GM12878 (cell line): Measurements from ENCODE around the gene PBLD.

Source experiments
- EZH2 ChIP-seq: IDR thresholded peaks from 2 replicates; pipeline ENCODE4 v1.6.1; 2012; ENCODE audit warnings: low read depth, mild to moderate bottlenecking, control low read depth, inconsistent platforms, low read length, borderline replicate concordance; ENCODE audit not compliant: control insufficient read depth
- RAD21 ChIP-seq: IDR thresholded peaks from 2 replicates; pipeline ENCODE4 v1.6.1; 2011; ENCODE audit warnings: mild to moderate bottlenecking, low read depth, low read length, moderate library complexity; ENCODE audit not compliant: insufficient read depth
- TF ChIP-seq, protein P1 (sequence below), 3 experiments: IDR thresholded peaks in 2 of 3; conservative IDR thresholded peaks in 1 of 3; 2 replicates each; pipeline ENCODE4 v1.5.1; 2011; ENCODE audit warnings: low read depth in 3 of 3, low read length in 3 of 3, mild to moderate bottlenecking in 3 of 3, control low read depth in 2 of 3, moderate library complexity in 2 of 3, inconsistent platforms in 1 of 3, mixed read lengths in 1 of 3; ENCODE audit not compliant: control insufficient read depth in 2 of 3, insufficient read depth in 1 of 3; ENCODE audit errors: extremely low read depth in 1 of 3

DNA sequence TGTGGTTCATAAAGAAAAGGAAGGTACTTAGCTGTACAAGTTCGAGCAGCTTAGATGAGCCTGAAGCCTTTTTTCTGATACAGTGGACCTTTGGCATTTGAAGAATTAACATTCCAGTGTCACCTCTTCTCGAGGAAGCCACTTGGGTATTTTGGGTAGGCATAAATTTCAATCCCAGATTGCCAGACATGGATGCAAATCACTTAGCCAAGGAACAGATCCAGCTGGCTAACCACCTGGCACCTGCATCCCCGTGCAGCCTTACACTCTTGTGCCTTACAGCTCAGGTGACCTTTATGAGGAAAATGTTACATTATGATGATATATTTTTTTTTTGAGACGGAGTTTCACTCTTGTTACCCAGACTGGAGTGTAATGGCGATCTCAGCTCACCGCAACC is 84.8 kb downstream of the PBLD start:
- TF ChIP-seq, protein P1, sequence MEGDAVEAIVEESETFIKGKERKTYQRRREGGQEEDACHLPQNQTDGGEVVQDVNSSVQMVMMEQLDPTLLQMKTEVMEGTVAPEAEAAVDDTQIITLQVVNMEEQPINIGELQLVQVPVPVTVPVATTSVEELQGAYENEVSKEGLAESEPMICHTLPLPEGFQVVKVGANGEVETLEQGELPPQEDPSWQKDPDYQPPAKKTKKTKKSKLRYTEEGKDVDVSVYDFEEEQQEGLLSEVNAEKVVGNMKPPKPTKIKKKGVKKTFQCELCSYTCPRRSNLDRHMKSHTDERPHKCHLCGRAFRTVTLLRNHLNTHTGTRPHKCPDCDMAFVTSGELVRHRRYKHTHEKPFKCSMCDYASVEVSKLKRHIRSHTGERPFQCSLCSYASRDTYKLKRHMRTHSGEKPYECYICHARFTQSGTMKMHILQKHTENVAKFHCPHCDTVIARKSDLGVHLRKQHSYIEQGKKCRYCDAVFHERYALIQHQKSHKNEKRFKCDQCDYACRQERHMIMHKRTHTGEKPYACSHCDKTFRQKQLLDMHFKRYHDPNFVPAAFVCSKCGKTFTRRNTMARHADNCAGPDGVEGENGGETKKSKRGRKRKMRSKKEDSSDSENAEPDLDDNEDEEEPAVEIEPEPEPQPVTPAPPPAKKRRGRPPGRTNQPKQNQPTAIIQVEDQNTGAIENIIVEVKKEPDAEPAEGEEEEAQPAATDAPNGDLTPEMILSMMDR (IDR thresholded peaks at IDR 0.05 in 2 of 3, conservative IDR thresholded peaks at IDR 0.05 in 1 of 3; ENCODE audit: control insufficient read depth in 2 of 3, extremely low read depth in 1 of 3, insufficient read depth in 1 of 3, low read depth in 3 of 3, low read length in 3 of 3), result no peak
- TF ChIP-seq EZH2 (no peak), RAD21 (no peak)
